NCI-H446 treated with DMSO at 0.1 percent for 48 hours (cell line): ENCODE data around the gene GIMAP1.

Experiments used
- DNase-seq: peaks from one replicate; lab custom pipeline; 2025; lab: John Stamatoyannopoulos, UW

Gene GIMAP1

DNA sequence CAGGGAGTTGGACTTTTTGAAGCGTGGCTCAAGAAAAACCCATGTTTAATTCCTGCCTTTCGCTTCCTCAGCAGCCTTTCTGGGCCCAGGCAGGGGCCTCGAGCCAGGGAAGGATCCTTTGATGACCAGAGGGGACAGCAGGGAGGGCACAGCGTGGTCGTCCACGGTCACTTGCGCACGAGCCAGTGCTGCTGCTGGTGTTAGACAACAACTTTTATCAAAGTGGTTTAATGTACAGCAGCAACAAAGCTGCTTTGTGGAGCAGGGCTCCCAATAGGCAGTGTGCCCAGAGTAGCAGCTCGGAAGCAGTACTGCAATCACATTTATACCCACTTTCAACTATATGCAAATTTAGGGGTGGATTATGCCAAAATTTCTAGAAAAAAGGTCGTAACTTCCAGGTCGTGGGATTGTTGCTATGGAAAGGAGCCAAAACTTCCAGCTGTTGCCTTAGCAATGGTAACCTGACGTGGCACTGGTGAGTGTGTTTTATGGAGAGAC, 6.1 kb downstream of the GIMAP1 start:
- DNase-seq: no peak

DNA sequence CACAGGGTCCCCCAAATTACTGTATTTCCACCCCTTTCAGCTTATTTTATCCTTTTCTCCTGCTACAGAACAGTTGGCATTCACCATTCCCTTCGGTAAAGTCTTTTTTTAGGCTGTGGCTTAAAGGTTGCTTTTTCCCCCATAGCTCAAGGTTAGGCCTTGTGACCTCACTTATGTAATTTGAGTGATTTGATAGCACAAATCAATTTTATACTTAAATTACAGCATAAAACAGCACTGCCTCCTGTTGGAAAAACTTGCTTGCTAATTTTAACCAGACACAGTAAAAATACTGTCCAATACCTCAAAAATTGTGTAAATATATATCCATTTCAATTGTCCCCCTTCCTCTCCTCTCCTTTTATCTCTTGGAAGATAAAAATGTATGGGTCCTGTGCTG, 7.1 kb downstream of the GIMAP1 start:
- DNase-seq: no peak

DNA sequence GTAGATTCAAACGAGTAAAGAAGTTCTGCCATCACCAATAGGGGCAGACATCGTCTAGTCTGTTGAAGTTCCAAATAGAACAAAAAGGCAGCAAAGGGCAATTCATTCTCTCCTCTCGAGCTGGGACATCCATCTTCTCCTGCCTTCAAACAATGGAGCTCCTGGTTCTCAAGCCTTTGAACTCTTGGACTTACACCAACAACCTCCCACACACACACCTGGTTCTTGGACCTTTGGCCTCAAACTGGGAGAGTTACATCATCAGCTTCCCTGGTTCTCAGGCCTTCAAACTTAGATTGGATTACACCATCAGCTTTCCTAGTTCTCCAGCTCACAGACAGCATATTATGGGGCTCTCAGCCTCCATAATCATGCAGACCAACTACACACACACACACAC, 11.0 kb downstream of the GIMAP1 start:
- no peak for DNase-seq

DNA sequence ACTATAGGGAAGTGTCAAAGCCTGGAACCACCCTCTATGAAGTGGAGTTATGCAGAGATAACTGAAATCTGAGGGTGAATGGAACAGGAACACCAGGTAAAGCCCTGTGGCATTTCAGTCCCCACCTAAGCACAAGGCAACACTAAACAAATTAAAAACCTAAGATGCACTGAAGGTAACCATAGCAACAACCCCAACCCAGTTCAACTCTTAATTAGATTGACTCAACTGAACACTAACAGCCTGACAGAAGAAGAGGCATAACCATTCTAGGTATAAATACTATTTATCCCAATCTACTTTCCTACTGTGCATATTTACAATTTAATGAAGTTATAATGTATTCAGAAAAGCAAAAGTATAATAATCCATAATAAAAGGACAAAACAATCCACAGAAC, 11.6 kb downstream of the GIMAP1 start:
- no peak for DNase-seq

DNA sequence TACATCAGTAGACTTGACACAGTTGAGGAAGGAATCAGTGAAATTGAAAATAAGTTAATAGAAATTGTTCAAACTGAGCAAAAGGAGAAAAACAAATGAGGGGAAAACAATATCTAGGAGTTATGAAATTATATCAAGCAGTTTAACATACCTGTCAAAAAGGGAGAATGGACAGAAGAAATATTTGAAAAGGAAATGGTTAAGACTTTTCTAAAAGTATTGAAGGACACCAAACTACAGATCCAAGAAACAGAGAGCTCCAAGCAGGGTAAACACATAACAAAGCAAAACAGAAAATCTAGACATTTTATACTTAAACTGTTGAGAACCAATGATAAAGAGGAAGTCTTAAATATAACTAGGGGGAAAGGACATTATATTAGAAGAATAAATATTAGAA, 12.2 kb downstream of the GIMAP1 start:
- no peak for DNase-seq

DNA sequence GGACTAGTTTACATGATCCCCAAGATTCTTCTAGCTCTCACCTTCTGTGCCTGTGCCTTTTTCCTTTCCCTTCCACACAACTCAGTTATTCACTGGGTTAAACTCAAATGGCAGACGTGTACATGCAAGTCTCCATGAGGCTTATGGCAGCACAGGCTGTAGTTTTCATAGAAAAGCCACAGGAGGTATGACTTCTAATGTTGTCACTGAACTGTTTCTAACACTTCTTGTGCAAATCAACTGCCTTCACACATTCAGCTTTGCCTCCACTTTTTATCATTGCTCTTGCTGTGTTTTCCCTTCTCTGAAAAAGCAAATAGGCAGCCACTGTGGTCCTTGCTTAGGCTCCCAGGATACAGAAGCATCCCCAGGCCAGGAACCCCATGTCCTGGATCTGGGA, 15.5 kb downstream of the GIMAP1 start:
- no peak for DNase-seq

DNA sequence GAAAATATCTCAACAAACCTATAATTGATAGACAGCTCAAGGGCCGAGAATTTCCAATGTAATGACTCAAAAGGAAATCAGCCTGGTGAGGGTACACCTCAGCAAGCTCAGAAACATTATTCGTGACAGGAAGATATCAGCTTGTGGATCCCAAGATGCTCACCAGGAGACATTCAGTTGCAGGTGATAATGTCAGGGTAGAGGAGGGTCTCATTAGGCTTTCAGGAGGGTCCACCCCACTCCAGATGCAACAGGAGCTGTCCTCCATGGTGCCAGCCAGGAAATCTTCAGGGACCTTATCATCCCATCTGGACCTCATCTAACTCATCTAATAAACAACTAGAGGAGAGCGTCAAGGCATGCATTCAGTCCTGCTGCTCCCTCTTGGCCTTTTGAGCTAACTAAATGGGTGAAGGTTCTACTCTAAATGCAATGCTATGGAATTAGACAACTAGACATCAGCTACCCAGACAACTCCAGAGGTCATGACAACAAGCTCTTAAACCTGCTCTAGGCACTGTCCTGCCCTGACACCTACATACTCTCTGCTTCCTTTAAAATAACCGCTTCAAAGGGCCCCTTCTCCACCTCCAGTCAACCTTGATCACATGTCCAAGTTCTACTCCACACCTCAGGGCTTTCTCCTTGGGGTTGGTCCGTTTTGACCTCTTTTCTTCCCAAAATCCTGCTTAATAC, 16.5 kb downstream of the GIMAP1 start:
- DNase-seq: no peak

DNA sequence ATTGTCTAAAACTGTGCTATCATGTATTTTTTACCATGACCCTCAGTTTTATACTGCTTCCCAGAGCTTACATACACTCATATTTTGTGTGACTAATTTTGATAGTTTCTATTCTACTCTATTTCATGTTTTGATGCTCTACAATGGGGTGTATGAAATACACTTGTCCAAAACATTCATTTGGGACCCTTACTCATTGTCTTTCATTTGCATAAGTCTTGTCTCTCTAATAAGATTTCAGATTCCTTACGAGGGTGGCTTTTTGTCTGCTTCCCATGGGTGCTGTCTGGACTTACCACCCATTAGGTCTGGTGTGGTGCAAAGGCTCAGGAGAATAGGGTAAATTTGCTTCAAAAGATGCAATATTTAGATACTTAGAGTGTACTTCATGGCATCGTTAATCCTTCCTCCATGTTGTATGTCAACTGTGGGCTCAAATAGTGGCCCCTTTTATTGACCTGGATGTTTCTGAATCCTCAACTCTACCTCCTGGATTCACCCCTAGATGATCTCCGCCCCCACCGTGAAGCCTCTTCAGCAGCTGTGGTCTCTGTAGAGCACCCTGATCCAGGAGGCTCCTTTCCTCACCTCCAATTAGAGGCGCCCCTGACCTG, 17.2 kb downstream of the GIMAP1 start:
- DNase-seq: no peak

DNA sequence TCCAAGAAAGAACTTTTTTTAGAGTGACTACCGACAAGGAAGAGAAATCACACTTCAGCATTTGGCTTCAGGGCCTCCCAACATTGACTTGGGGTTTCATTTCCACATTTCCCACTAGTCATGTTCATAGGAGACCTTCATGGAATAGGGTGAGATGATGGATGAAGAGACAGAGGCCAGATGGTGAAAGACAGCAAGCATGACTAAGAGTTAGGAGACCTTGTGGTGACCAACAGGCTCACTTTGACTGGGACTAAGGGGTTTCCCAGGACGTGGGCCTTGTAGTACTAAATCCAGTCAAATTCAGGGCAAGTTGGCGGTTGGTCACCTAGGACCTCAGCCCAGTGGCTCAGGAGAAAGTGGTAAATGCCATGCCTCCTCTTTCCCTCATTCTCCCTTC, 17.8 kb downstream of the GIMAP1 start:
- no peak for DNase-seq

DNA sequence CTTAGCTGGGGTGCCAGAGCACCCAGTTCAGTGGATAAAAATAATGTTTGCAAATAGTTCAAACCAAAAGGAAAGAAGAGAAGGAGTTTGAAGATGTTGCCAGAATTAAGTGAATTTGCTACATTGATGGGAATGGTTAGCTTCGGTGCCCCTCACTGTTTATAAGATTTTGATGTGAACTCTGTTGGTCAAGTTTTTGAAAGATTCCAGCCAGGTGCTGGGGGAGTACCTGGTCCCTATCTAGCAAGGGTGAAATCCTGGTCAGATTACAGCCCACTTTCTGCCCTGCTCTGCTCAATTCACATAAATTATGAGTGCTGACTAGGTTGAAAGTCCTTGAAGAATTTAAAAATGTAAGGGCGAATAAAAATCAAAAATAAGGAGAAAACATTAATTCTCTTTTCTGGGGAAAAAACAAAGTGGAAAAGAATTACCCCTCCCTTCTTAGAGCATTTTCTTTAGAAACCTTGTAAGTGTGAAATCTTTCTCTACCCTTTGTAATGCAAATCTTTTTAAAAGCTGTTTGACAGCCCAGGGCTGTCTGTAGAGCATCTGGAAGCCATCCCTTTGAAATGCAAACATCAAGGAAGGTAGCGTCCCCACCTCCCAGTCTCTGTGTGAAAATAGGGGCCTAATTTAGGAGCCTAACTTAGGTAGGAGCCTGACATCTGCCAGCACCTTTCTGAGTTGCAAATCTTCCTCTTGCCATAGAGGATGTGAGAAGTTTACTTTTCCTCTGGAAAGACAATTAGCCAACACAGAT, 19.4 kb downstream of the GIMAP1 start:
- no peak for DNase-seq

DNA sequence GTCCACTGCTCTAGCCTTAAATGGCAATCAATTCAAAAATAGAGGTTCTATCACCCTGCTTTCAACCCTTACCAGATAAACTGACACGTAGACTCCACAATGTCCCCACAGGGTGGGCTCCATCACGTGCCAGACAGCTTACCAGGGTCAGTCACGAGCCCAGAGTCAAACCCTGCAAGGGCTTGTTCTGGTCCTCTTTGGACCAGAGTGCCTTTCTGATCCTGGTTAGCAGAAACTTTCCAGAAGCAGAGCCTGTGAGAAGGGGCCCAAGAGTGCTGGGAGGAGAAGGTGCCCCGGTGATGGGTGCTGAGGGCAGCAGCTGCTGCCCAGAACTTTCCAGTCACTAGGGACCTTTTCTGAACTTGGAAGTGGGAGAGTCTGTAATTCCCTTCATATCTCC, 20.5 kb downstream of the GIMAP1 start:
- no peak for DNase-seq

DNA sequence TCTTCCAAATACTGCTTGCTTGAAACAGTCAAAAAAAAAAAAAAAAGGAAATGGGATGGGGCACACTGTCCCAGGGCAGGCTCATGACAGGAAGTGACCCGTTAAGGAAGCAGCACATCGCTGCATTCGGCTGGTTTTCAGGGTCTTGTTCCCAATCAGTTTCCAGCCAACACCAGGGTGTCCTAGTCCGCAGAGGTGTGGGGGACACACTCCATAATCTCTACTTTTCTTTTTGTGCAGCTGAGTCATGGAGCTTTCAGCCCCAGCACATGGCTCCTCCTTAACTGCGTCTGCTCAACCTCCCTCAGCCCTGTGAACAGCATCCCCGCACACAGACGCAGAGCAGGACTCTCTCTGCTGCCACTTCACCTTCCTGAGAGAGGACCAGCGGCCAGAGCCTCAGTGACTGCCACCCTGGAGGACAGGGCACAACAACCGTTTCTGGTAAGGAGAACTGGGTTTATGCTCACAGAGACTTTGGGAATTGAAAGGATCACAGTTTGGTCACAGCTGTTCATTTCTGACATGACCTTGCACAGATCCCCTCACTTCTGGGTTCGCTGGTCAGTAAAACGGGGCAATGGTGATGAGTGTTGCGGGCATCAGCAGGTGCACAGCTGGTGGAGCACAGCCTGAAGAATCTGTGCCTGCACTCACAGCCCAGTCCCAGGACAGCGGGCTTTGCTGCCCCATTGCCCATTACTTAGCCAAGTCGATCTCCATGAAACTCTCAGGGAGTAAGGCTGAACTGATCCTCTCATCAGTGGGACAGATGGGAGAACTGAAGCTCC, 21.0 kb downstream of the GIMAP1 start, which contains the start of gene GIMAP5:
Gene GIMAP5 (plus strand): TSS at position 154 of the 791 bp plus-strand sequence. CDS start 3,467 bp downstream, outside the sequence.
- no peak for DNase-seq

DNA sequence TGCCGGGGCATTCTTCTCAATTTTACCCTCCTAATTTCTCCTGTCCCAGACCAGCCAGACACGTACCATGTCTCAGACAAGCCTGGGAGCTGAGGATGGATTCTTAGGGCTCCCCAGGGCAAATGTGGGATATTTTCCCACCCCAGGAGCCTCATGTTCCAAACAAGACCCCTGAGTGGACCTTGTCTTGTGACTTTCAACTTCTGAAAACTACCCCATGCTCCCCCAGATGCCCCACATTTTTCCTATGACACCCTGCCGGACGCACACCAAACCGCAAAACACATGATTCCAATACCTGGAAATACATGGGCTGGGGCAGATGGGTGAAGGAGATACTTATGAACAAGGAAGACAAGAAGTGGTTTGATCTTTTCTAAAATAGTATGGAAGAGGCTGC, 21.7 kb downstream of the GIMAP1 start:
- DNase-seq: no peak

DNA sequence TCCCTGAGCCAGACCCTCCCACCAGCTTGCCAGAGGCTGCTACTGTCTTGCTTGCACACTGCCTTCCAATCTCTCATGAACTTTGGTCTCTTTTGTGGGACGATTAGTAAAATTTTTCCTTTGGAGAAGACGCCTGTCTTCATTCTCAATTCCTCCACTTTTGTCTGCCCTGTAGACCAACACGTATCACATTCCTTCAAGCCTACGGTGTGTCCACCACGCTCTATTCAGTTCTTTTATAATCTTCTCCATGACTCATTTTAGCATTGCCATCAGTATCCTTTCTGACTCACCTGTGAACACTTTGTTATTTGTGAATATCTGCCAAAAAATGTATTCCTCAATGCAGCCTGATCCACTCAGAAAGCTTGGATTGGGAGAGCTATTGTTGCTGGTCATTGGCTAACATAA, 22.2 kb downstream of the GIMAP1 start:
- DNase-seq: no peak

DNA sequence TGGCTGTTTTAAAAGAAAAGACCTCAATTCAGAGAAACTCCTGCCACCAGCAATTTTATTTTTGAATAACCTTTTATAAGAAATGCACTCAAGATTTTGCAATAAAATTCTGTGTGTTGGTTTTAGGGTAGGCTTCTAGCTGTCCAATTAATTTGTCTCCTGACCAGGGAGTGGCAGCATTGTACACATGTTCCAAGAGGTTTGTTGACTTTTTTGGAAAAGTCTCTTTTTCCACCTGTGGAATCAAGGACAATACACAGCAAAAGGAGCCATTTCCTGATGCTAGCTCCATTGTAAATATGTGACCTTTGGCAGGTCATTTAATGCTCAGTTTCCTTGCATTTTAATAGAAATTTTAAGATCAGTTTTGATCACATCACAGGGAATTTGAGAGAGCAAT, 22.6 kb downstream of the GIMAP1 start:
- no peak for DNase-seq

DNA sequence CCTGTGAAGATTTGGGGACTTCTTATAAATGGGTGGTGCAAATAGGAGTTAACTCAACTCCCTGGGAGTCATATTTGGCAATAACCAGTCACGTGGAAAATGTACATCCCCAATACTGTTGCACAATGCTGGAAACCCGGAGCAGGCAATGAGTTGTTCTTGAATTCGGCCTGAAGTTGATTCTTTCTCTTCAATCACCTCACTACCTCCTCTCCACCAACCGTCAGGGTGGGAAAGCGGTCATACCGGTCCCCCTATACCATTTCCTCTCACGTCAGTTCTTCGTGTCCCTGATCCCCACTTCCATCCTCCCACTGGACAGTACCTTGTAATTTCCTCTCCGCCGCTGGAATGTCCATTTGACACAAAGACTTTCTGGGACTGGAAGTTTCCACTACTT, 23.6 kb downstream of the GIMAP1 start:
- no peak for DNase-seq

DNA sequence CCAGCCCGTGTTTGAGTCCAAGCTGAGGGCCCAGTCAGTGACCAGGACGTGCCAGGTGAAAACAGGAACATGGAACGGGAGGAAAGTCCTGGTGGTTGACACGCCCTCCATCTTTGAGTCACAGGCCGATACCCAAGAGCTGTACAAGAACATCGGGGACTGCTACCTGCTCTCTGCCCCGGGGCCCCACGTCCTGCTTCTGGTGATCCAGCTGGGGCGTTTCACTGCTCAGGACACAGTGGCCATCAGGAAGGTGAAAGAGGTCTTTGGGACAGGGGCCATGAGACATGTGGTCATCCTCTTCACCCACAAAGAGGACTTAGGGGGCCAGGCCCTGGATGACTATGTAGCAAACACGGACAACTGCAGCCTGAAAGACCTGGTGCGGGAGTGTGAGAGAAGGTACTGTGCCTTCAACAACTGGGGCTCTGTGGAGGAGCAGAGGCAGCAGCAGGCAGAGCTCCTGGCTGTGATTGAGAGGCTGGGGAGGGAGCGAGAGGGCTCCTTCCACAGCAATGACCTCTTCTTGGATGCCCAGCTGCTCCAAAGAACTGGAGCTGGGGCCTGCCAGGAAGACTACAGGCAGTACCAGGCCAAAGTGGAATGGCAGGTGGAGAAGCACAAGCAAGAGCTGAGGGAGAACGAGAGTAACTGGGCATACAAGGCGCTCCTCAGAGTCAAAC, 26.0 kb downstream of the GIMAP1 start:
- no peak for DNase-seq

DNA sequence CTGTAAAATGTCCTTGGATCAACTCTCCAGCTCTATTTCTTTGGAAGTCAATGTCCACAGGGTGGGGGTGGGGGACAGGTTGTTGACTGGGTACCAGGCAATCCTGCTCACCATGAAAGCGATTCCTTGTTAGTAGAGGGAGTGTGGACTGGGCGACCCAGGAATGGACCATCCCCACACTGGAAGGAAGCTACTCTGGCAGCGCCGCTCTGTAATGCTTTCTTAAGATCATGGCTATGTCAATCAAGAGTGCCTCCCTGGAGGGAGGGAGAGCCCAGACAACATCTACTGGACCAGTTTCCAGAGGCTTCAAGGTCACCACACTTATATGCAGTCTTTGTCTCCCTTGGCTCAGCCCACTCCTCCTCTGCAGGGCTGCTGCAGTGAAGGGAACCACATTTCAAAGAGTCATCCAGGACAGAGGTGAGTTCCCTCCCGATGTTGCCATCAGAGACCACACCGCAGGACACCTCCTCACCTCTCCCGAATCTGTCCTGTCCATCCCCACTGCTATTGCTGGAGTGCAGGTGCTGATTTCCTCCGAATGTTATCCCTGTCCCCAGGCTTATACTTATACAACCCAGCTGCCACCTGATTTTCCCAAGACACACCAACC, 27.7 kb downstream of the GIMAP1 start:
- DNase-seq: no peak

DNA sequence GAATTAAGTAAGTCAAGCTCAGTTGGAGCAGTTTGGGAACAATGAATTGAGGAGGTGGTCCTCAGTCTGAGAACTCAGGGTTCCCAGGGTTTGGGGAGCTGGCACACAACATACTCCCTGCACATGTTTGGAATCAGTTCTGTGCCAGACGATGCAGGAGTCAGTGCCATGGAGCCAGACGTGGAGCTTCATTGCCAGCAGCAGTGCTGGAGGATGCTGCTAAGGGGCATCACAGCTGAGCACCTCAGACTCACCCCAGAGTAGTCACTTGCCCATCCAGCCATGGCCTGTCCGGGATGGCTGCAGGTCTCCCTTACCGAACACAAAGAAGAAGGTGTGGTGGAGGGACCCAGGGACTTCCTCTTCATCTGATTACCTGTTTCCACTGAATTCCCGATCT, 28.7 kb downstream of the GIMAP1 start:
- no peak for DNase-seq

DNA sequence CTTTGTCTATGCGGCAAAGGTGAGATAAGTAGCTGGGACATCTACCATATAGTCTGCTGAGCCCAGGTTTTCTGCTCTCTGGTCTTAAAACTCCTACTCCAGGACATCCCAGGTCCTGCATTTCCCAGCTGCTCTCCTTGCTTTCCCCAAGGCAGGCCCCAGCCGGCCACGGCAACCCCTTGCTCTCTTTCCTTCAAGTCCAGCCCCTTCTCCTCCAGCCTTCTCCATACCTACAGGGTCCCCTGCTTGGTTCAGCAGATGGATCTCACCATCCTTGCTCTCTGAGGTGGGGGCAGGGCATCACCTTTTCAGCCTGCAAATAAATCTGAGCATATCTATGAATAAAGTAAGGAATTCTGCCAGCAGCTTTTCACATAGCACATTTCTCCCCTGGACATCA, 29.5 kb downstream of the GIMAP1 start:
- DNase-seq: no peak

DNA sequence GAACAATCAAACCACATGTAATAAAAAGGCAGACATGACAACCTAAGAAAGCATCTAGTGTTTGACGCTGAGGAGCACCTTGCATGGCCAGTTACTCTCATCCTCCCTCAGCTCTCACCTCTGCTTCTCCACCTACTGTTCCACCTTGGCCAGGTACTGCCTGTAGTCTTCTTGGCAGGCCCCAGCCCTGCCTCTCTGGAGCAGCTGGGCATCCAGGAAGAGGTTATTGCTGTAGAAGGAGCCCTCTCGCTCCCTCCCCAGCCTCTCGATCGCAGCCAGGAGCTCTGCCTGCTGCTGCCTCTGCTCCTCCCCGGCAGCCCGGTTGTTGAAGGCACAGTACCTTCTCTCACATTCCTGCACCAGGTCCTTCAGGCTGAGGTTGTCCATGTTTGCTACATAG, 30.5 kb downstream of the GIMAP1 start:
- DNase-seq: no peak
